Left lung (tissue), 10 donors: Measurements from ENCODE around the gene RBP7. TPM values are rescaled to one million over a fixed set of nuclear protein-coding genes. Genes with fewer than 3 reads are reported as not detected.
"Not testable (repeated sequence)": the region's sequence is repeated elsewhere in the genome, so short reads cannot be mapped to it uniquely, and the experiment has no call there.

ENCODE experiments used
- ATAC-seq: fragments of 200-7000 bp; cut with Tn5 transposase; one replicate; pipeline ENCODE4 v1.9.1; 2020; ENCODE audit warnings: moderate library complexity
- DNase-seq, 4 donors: peaks; one replicate each; pipeline ENCODE4 v3.0.0-alpha.2; 2013 to 2020
- H3K27ac ChIP-seq, 2 donors: fragments of 200-600 bp; sonication (generic) in 1 of 2; one replicate each; pipeline versions ENCODE4 v1.5.0 to v1.8.0; 2020 to 2021
- H3K27me3 ChIP-seq, 2 donors: fragments of 200-600 bp; sonication (generic) in 1 of 2; one replicate each; pipeline versions ENCODE4 v1.5.0 to v1.8.0; 2020 to 2021
- H3K36me3 ChIP-seq, 2 donors: fragments of 200-600 bp; sonication (generic) in 1 of 2; one replicate each; pipeline versions ENCODE4 v1.5.0 to v1.8.0; 2020 to 2021
- H3K4me1 ChIP-seq, 2 donors: fragments of 200-600 bp; one replicate each; pipeline ENCODE4 v1.8.0; 2021
- H3K4me3 ChIP-seq, 2 donors: fragments of 200-600 bp; sonication (generic) in 1 of 2; one replicate each; pipeline versions ENCODE4 v1.5.0 to v1.8.0; 2020 to 2021; ENCODE audit warnings: mild to moderate bottlenecking in 1 of 2
- H3K9me3 ChIP-seq, 2 donors: fragments of 200-600 bp; sonication (generic) in 1 of 2; one replicate each; pipeline versions ENCODE4 v1.5.0 to v1.8.0; 2020 to 2021
- CTCF ChIP-seq, 2 donors: fragments of 200-600 bp; sonication (generic) in 1 of 2; IDR thresholded peaks; one replicate each; pipeline versions ENCODE4 v1.5.0 to v1.8.0; 2021; ENCODE audit warnings: antibody characterized with exemption in 2 of 2
- intact Hi-C, 2 donors: fragments of 100-400 bp; cut with DNase I; formaldehyde crosslinking; loops; one replicate each; pipeline versions ENCODE4 v1.11.2 to v1.14.2; 2022
- polyA plus RNA-seq, 6 donors: library from polyadenylated mRNA; unstranded; fragments of 120-200 nt; gene quantifications; one replicate each; pipeline ENCODE4 v1.2.1, GENCODE V29; 2013; ENCODE audit not compliant: insufficient read length in 6 of 6
- total RNA-seq, 2 donors: library from RNA; stranded (reverse); fragmentation: NEBNext Ultra II Directional; extraction: Animal tissue kit (Norgen Biotek cat#: 25700); gene quantifications; one replicate each; pipeline ENCODE4 v1.2.1, GENCODE V29; 2021
- donor health status: DM: no; HTN: yes; CAD: no.
- donor health status: DM: no; HTN: no; CAD: no.

RBP7 gene
- total and polyA plus RNA-seq, 8 donors = 0.60 to 4.6 (median 1.3) TPM

- Histone ChIP-seq H3K4me1 (peaks cover 0 to 8% of the 10 kb centered on the region in 2 donors), H3K9me3 (no peaks in the 10 kb centered on the region), H3K27ac (no peak overlapping the region), H3K36me3 (no peaks in the 10 kb centered on the region), H3K27me3 (no peaks in the 10 kb centered on the region), H3K4me3 (no peak overlapping the region)
- TF ChIP-seq CTCF (IDR thresholded peaks at IDR 0.05) = no peak
- DNase-seq = no peak
- intact Hi-C loops = no loop called here
- no peak for ATAC-seq
Measured at GRCh38 chr1:10019561-10019960, 22.5 kb downstream of the RBP7 start.

GRCh38 chr1:10020086-10020485 is 23.1 kb downstream of the RBP7 start:
- intact Hi-C loops = no loop called here
- H3K27ac ChIP-seq = no peak overlapping the region
- no peak overlapping the region for H3K4me3 ChIP-seq
- TF ChIP-seq CTCF (IDR thresholded peaks at IDR 0.05) = no peak
- H3K4me1 ChIP-seq = peaks cover 0 to 8% of the 10 kb centered on the region in 2 donors
- ATAC-seq = no peak
- H3K9me3 ChIP-seq = no peaks in the 10 kb centered on the region
- no peaks in the 10 kb centered on the region for H3K36me3 ChIP-seq
- no peaks in the 10 kb centered on the region for H3K27me3 ChIP-seq
- DNase-seq = no peak

- H3K4me3 ChIP-seq, H3K36me3 ChIP-seq, H3K4me1 ChIP-seq, H3K27me3 ChIP-seq, H3K9me3 ChIP-seq, DNase-seq, ATAC-seq, H3K27ac ChIP-seq, intact Hi-C loops: not testable (repeated sequence)
Measured at GRCh38 chr1:10020678-10021077, 23.6 kb downstream of the RBP7 start.

- H3K36me3 ChIP-seq, H3K9me3 ChIP-seq, H3K4me3 ChIP-seq, H3K4me1 ChIP-seq, DNase-seq, intact Hi-C loops, ATAC-seq, H3K27ac ChIP-seq, H3K27me3 ChIP-seq: not testable (repeated sequence)
Measured at GRCh38 chr1:10021992-10022391, 25.0 kb downstream of the RBP7 start.

- Histone ChIP-seq H3K4me1 (peaks cover 0 to 8% of the 10 kb centered on the region in 2 donors), H3K27me3 (no peaks in the 10 kb centered on the region), H3K9me3 (no peaks in the 10 kb centered on the region), H3K27ac (peak overlapping the region in 1 of 2 donors; percentile 33), H3K4me3 (no peak overlapping the region), H3K36me3 (no peaks in the 10 kb centered on the region)
- TF ChIP-seq CTCF (IDR thresholded peaks at IDR 0.05) = no peak
- ATAC-seq (no peak), DNase-seq (no peak)
- intact Hi-C loops = no loop called here
Measured at GRCh38 chr1:10022656-10023055, 25.6 kb downstream of the RBP7 start.

GRCh38 chr1:10025354-10025753 is 28.3 kb downstream of the RBP7 start:
- Histone ChIP-seq H3K4me3 (no peak overlapping the region), H3K4me1 (peaks cover 0 to 8% of the 10 kb centered on the region in 2 donors), H3K36me3 (no peaks in the 10 kb centered on the region), H3K27ac (no peak overlapping the region), H3K27me3 (no peaks in the 10 kb centered on the region), H3K9me3 (no peaks in the 10 kb centered on the region)
- intact Hi-C loops = no loop called here
- TF ChIP-seq CTCF (IDR thresholded peaks at IDR 0.05) = no peak
- no peak for ATAC-seq
- no peak for DNase-seq
